Germinal center (tissue), 1 donor: Measurements from ENCODE around the gene HSPA1B.
A peak's percentile ranks its signal among the peaks of the same experiment; 100 is the strongest.
"Not testable (repeated sequence)": the region's sequence is repeated elsewhere in the genome, so short reads cannot be mapped to it uniquely, and the experiment has no call there.

Experiments
- DNase-seq: peaks from one replicate; pipeline ENCODE4 v3.0.0; 2012; ENCODE audit warnings: mixed read lengths, low spot score

Gene HSPA1B

DNA sequence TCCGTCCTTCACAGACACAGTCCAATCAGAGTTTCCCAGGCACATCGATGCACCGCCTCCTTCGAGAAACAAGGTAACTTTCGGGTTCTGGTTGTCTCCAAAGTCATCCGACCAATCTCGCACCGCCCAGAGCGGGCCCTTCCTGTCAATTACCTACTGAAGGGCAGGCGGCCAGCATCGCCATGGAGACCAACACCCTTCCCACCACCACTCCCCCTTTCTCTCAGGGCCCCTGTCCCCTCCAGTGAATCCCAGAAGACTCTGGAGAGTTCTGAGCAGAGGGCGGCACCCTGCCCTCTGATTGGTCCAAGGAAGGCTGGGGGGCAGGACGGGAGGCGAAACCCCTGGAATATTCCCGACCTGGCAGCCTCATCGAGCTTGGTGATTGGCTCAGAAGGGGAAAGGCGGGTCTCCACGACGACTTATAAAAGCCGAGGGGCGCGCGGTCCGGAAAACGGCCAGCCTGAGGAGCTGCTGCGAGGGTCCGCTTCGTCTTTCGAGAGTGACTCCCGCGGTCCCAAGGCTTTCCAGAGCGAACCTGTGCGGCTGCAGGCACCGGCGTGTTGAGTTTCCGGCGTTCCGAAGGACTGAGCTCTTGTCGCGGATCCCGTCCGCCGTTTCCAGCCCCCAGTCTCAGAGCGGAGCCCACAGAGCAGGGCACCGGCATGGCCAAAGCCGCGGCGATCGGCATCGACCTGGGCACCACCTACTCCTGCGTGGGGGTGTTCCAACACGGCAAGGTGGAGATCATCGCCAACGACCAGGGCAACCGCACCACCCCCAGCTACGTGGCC is at the start of gene HSPA1B:
HSPA1B (plus strand) TSS at position 453 of the 794 bp plus-strand sequence; CDS start at position 666, 213 bp downstream.
- peak; percentile 91 for DNase-seq

- DNase-seq = no peak
These were observed 49.3 kb upstream of the HSPA1B start for GRCh38 chr6:31778193-31778592.

- DNase-seq = no peak
These were observed 48.3 kb upstream of the HSPA1B start for GRCh38 chr6:31778999-31779885.

DNA sequence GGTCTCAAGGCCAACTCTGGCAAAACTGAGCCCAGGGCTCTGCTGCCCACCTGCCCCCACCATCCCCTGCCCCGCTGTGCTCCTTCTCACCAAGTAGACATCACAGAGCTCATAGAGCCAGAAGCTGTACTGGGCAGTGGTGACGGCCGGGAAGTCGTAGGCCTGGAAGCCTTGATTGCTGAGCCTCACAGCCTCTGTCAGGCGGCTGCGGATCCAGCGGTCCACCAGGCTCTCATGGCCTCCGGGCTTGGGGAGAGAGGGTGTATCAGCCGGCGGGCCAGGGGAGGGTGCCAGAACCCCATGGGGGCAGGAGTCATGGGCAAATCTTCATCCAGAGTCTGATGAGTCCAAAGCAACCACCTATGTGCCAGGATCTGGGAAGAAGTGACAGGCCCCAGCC is 47.6 kb upstream of the HSPA1B start:
- no peak for DNase-seq

- DNase-seq = no peak
These were observed 46.9 kb upstream of the HSPA1B start for GRCh38 chr6:31780507-31781243.

- no peak for DNase-seq
These were observed 46.1 kb upstream of the HSPA1B start for GRCh38 chr6:31781244-31782125.

- DNase-seq = no peak
These were observed 45.2 kb upstream of the HSPA1B start for GRCh38 chr6:31782126-31782855.

DNA sequence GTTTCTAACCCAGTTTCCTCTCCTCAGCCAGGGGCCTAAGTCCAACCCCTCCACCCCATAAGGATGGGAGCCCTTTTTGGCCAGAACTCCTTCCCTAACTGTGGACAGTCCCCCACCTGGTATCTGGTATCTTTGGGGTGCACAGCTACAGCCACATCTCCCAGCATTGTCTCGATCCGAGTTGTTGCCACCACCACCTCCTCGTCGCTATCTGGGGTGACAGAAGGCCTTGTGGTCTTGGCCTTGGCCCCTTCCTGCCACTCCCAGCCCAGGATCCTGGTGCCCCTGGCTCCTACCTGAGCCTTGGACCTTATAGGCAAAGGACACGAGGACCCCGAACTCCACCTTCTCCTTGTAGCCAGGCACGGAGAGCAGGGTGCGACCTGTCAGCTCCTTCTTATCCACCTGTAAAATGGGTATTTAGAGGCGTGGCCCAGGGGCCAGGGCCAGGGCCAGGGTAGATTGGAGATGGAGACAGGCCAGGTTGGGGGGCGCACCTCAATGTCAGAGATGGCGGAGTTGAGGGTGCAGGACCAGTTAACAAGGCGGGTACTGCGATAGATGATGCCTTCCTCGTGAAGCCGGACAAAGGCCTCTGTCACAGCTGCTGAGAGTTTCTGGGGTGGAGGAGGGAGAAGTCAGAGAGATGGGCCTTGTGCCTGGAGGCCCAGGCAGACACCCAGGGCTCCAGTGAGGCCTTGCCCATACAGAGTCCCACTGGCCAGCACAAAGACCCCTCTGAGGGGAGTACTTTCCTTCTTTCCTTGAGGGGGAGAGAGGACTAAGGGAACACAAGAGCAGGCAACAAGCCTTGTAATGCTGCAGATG is 43.2 kb upstream of the HSPA1B start:
- DNase-seq = no peak

GRCh38 chr6:31785475-31785874 is 42.1 kb upstream of the HSPA1B start:
- no peak for DNase-seq

DNA sequence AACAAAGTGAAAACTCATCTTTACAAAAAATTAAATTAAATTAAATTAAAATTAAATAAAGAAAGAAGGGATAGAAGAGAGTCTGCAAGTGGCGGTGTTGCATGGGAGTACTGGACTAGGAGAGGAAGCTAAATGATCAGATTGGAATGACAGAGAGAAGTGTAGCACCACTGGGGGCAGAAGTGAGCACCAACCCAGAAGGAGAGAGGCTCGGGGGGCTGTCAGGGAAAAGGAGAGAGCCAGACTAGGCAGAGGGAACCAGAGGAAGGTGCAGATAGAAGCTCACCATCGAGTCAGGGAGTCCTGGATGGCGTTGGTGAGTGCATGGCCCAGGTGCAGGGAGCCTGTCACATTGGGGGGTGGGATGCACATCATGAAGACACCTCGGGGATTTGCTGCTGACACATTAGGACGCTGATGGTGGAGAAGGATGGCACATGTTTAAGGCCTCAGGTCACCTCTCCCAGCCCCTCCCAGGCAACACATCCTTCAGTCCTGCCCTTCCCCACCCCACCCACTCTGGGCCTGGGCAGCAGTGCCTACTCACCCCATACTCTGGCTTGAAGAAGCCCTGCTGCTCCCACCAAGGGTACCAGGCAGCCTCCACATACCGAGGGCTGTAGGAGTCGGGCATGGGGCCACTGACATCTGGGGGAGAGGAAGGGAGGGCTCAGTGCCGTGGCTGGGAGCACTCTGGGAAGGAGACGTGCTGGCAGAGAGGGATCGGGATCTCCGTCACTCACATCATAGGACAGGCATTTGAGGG is 36.0 kb upstream of the HSPA1B start:
- DNase-seq = peak; percentile 71

DNA sequence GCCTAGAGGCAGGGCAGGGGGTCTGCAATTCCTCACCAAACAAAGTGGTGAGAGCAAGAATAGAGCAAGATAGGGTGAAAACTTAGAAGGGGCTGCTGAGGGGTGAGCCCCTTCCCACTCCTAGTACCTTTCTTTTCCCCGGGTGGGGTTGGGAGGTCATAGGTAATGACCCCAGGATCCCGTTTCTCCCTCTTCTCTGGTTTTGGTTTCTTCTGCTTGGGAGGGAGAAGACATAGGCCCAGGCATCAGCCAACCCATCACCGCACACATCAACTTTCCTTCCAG is 35.5 kb upstream of the HSPA1B start:
- no peak for DNase-seq

DNA sequence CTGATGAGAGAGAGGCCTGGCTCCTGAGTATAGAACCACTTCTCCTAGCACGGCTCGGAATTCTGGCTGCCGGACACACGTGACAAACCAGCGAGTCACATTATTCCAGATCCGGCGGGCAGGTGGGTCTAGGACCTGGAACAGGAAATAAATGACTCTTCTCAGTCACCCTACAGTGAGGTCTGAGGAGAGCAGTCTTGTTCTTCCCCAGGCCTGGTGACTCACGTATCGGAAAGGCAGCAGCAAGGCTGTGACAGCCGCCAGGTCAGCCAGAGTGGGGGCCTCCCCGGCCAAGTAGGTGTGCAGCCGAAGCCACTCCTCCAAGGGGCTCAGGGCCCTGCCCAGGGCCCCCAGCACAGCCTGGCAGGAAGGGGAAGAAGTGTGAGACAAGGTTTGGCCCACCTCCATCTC is 34.8 kb upstream of the HSPA1B start:
- no peak for DNase-seq

- DNase-seq = not testable (repeated sequence)
These were observed 33.7 kb upstream of the HSPA1B start for GRCh38 chr6:31793927-31794245.

DNA sequence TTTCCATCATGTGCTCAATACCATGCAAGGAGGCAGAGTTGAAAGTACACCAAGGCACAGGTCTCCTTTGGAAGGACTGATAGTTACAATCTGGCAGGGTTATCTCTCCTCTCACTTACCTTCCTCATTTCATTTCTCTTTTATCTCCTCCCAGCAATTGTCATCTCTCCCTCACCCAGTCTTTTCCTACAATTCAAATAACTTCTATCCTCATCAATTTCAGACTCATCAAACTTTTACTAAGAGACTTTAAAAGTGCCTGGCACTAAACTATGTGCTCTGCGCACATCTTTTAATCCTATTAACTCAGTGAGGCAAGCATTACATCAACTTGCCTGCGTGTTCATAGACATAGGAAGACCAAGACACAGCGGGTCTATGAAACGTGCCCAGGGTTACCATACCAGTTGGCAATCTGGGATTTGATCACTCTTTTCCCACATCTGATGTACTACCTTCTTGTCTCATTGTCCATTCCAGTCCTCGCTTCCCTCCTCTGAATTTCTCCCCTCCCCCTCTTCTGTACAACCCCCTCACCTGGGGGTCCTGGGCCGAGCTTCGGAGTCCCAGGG is 33.2 kb upstream of the HSPA1B start:
- no peak for DNase-seq

DNA sequence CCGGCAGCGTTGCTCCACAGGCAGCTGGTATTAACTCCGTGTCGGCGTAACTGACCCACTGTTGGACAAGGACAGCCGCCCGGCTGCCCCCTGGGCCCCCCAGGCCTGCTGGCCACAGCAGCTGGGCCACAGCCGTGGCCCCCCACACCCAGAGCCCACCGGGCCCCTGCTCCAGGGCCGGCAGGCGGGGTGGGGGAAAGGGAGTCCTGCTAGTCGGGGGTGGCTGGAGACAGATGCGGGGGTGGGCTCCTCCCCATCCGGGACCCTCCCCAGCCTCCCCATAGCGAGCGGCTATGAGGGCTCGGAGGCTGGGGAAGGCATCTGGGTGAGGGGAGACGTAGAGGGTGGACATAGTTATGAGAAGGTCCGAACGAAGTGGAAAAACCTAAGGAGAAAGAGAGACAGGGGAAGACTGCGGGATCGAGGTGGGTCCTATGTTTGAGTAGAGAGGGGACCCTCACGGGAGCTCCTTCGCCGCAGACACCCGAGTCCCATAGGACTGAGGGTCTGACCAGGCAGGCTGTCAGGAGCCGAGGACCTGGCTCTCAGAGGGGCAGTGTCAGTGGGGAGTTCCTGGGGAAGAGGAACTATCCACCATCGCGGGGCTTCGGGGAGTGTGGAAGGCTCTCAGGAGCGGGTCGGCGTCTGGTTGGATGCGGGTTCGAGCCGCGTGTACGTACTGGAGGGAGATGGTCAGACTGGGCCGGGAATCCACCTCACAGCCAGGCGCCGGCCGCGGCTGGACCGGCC is 32.5 kb upstream of the HSPA1B start:
- DNase-seq = peak; percentile 40

GRCh38 chr6:31795616-31796298 is 31.8 kb upstream of the HSPA1B start, which contains the start of gene VARS1:
TSS of gene VARS1 (minus strand) at chr6:31795752. CDS start at chr6:31795217, 535 bp downstream.
- peak; percentile 95 for DNase-seq

DNA sequence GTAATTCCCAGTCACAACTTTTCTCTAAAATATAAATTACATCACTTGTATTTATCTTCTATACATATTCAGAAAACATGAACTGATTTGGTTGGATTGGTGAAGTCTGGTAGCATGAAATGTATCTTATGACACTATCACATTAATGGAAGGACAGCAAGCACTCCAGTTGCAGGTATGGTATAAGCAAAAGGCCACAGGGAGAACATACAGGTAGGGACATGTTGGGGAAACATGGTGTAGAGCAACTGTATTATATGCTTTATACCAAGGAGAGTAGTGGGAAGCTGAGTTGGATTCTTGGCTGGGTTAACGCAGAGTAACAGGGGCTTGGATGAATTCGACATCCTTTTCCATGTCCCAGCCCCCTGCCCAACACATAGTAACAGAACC is 30.5 kb upstream of the HSPA1B start:
- no peak for DNase-seq

- no peak for DNase-seq
These were observed 29.9 kb upstream of the HSPA1B start for GRCh38 chr6:31797588-31797987.
